SU-DHL-6 (cell line): ENCODE results near the gene ZNF524.

Experiments
- EZH2phosphoT487 ChIP-seq: fragments of 200-600 bp; sonication (generic), shearing (Covaris generic); conservative IDR thresholded peaks from 2 replicates; pipeline ENCODE4 v1.6.1; 2018; ENCODE audit warnings: mild to moderate bottlenecking, antibody characterized with exemption, low read length, moderate library complexity, mixed read lengths
- TF ChIP-seq, protein P1 (sequence below): fragments of 200-600 bp; sonication (generic); IDR thresholded peaks from one replicate; pipeline ENCODE4 v1.5.1; 2017; ENCODE audit warnings: antibody characterized with exemption, mild to moderate bottlenecking, low read length, moderate library complexity; ENCODE audit not compliant: insufficient read depth, poor library complexity, severe bottlenecking

DNA sequence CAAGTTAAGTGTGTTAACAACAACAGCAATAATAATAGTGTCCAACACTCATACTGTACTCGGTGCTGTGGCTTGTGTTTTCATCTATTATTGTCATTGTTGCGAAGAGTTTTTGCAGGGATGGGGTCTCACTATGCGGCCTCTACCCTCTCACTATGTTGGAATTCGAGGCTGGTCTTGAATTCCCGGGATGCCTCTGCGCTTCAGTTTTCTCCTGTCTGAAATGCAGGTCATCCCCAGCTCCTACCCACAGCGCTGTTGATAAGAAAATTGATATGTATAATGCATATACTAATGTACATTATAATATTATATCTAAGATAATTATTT is 49.8 kb upstream of the ZNF524 start:
- TF ChIP-seq, protein P1, sequence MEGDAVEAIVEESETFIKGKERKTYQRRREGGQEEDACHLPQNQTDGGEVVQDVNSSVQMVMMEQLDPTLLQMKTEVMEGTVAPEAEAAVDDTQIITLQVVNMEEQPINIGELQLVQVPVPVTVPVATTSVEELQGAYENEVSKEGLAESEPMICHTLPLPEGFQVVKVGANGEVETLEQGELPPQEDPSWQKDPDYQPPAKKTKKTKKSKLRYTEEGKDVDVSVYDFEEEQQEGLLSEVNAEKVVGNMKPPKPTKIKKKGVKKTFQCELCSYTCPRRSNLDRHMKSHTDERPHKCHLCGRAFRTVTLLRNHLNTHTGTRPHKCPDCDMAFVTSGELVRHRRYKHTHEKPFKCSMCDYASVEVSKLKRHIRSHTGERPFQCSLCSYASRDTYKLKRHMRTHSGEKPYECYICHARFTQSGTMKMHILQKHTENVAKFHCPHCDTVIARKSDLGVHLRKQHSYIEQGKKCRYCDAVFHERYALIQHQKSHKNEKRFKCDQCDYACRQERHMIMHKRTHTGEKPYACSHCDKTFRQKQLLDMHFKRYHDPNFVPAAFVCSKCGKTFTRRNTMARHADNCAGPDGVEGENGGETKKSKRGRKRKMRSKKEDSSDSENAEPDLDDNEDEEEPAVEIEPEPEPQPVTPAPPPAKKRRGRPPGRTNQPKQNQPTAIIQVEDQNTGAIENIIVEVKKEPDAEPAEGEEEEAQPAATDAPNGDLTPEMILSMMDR = no peak
- TF ChIP-seq EZH2phosphoT487 = no peak
